GM13977 (cell line): ENCODE data around the gene KIAA1671.

Experiments
- DNase-seq: peaks from one replicate; pipeline ENCODE4 v3.0.0; 2012; ENCODE audit warnings: low spot score
- in situ Hi-C: fragments of 300-500 bp; cut with MboI; formaldehyde crosslinking; loops from one replicate; pipeline ENCODE4 v1.12.0; 2022; ENCODE audit warnings: low sequenced_read_pairs, low pct_unique_long_range_greater_than_20kb, mixed read lengths, inconsistent platforms; ENCODE audit not compliant: unreplicated experiment
- TF ChIP-seq, protein P1 (sequence below): IDR thresholded peaks from 2 replicates; pipeline ENCODE4 v1.5.1; 2012; ENCODE audit warnings: mild to moderate bottlenecking, control low read depth; ENCODE audit not compliant: insufficient read depth; ENCODE audit errors: extremely low read depth, missing control alignments

Gene KIAA1671

DNA sequence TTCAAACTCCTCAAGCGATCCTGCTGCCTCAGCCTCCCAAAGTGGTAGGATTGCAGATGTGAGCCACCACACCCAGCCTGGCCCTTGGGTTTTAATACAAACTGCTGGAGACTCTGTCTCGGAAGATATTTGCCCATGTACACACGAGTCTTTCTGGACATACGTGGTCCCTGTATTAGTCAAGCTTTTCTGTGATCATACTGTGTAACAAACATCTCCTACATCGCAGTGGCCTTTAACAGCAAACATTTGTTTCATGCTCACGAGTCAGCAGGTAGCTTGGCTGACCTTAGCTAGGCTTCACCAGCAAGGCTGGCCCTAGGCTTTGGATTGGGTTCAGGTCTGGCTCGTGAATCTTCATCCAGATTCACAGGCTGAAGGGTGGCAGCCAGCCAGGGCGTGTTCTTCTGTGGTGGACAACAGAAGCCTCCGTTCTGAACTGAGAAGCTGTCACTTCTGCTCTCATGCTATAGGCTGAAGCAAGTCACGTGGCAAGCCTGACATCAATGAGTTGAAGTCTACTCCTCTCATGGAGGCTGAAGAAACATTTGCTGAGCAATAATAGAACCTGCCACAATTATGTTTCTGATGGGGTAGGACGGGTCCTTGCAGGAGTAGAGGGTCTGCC, 8.8 kb downstream of the KIAA1671 start:
- DNase-seq: no peak
- in situ Hi-C loops: no loop called here
- TF ChIP-seq, protein P1, sequence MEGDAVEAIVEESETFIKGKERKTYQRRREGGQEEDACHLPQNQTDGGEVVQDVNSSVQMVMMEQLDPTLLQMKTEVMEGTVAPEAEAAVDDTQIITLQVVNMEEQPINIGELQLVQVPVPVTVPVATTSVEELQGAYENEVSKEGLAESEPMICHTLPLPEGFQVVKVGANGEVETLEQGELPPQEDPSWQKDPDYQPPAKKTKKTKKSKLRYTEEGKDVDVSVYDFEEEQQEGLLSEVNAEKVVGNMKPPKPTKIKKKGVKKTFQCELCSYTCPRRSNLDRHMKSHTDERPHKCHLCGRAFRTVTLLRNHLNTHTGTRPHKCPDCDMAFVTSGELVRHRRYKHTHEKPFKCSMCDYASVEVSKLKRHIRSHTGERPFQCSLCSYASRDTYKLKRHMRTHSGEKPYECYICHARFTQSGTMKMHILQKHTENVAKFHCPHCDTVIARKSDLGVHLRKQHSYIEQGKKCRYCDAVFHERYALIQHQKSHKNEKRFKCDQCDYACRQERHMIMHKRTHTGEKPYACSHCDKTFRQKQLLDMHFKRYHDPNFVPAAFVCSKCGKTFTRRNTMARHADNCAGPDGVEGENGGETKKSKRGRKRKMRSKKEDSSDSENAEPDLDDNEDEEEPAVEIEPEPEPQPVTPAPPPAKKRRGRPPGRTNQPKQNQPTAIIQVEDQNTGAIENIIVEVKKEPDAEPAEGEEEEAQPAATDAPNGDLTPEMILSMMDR: no peak

DNA sequence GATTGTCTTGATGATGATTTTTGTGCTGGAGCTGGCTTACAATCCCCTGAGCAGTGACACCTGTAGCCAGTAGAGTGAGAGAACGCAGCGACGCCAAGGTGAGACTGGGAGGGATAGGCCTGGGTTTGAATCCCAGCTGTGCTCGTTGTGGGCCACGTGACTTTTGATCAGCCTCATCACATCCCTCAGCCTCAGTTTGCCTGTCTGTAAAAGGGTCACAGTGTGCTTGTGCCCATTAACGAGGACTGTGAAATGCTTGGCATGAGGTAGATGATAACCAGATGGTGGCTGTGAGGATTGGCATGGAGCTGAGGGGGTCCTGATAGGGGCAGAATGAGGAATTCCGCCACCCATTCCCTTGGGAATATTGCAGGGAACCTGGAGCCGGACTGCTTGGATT, 9.6 kb downstream of the KIAA1671 start:
- in situ Hi-C loops: no loop called here
- TF ChIP-seq, protein P1: no peak
- DNase-seq: no peak

DNA sequence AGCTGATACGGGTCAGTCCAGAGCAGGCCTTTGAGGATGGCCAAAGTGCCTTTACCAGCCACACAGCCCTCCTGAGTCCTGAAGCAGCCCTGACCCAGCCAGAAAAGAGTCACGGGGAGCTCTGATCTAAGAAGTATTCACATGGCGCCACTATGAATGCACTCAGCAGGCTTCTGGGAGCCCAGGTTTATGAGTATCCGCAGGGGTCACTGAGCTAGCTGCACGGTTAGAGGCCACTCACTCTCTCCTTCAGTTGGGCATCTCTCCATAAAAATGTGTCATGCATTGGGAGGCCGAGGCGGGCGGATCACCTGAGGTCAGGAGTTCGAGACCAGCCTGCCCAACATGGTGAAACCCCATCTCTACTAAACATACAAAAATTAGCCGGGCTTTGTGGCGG, 10.3 kb downstream of the KIAA1671 start:
- TF ChIP-seq, protein P1: no peak
- in situ Hi-C loops: no loop called here
- no peak for DNase-seq

DNA sequence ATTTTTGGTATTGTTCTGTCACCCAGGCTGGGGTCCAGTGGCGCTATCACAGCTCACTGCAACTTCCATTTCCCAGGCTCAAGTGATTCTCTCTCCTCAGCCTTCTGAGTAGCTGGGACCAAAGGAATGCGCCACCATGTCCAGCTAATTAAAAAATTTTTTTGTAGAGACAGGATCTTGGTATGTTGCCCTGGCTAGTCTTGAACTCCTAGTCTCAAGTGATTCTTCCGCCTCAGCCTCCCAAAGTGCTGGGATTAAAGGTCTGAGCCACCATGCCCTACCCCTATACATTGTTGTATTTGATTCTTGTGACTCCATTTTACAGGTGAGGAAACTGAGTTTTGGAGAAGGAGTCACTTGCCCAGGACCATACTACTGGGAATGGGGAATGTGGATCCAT, 11.9 kb downstream of the KIAA1671 start:
- TF ChIP-seq, protein P1: no peak
- no peak for DNase-seq

DNA sequence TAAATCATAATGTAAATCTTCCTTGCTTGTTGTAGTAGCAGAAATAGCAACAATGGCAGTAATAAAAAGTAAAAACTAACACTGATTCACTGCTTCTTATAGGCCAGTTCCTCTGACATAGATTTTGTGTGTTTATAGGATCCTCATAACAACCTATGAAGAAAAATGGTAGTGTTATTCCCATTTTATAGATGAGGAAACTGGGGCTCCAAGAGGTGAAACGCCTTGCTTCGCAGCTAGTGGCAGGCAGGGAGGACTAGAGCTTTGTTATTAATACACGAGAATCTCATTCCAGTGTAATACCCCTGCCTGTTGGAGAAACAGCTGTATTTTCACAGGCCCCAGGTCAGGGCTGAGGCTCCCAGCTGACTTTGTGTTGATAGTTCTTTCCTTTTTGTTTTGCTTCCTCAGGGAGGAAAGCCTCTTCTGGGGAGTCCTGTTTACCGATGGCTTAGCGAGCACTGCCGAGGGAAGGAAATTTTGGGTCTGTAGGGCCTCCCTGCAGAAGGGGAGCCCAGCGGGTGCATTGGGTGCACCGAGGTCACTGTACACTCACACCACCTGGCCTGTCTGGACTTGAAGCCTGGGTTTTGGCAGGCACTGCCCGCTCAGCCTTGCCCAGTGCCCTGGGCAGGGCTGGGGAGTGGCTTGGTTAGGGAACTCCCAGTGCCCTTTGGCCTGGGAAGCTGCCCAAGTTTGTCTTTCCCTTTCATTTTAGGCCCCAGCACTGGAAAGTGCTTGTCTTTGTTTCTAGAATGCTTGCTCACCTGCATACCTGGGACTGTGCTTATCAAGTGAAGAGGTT, 13.5 kb downstream of the KIAA1671 start:
- in situ Hi-C loops: no loop called here
- TF ChIP-seq, protein P1: no peak

More for the DNA sequence above, 11.9 kb downstream of the KIAA1671 start:
- in situ Hi-C loops: no loop called here

DNA sequence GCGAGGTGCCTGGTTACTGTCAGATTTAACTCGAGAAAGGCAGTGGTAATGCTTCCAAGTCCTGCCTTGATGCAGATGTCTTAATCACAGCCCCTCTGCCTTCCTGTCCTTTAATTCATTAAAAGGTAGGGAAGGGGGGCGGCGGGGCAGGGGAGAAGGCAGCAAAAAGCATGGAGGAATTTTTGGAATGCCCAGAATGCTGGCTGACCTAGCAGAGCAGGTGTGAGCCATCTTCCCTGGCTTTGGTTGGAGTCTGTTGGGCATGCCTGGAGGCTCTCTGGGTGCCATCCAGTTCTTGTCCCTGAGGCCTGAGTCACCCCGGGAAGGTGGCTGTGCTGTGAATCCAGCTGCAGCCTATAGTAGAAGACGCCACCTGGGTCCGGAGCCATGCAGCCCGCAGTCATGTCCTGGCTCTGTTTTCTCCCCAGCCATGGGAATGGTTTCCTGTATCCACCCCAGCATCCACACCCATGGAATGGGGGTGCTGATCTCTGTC, 15.6 kb downstream of the KIAA1671 start:
- DNase-seq: no peak
- in situ Hi-C loops: no loop called here
- TF ChIP-seq, protein P1: no peak

More for the DNA sequence above, 13.5 kb downstream of the KIAA1671 start:
- no peak for DNase-seq
